GM18505 (cell line): ENCODE data around the gene UTP25.
"Not testable (repeated sequence)": the region's sequence is repeated elsewhere in the genome, so short reads cannot be mapped to it uniquely, and the experiment has no call there.

Source experiments
- ATAC-seq: cut with Tn5 transposase; IDR thresholded peaks from one replicate; pipeline ENCODE4 v1.9.1; 2021; ENCODE audit not compliant: unreplicated experiment
- POLR2A ChIP-seq: IDR thresholded peaks from 4 replicates; pipeline ENCODE4 v1.6.1; 2011; ENCODE audit warnings: borderline replicate concordance; ENCODE audit not compliant: insufficient read depth, insufficient read length; ENCODE audit errors: extremely low read depth

UTP25 gene

DNA sequence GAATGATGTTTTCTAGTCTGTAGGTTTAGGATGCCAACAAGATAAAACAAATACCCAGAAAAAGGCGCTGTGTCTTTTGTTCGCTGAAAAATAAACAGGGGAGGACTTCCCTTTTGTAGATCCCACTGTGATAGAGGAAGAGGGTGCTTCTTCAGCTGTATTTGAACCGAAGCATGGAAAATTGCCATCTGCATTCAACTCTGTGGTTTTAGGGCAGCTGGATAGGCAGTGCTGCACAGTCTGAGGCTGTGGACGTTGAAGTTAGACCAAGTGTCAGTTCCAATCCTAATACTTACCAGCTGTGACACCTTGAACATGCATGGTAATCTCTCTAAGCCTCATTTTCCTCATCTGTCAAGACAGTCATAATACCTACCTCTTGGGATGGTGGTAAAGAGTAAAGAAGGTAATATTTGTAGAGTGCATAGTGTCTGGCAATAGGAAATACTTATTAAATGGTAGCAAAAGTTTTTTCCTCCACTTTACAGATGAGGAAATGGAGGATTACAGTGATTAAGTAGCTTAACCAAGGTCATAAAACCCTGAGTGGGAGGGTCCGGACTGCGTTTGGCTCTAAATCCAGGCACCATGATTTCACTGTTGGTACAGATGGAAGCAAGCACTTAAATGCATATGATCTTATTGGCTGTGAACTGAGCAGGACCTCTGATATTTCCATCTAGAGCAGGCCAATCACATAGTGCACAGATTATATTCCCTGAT is 48.5 kb downstream of the UTP25 start:
- no peak for TF ChIP-seq POLR2A
- no peak for ATAC-seq

DNA sequence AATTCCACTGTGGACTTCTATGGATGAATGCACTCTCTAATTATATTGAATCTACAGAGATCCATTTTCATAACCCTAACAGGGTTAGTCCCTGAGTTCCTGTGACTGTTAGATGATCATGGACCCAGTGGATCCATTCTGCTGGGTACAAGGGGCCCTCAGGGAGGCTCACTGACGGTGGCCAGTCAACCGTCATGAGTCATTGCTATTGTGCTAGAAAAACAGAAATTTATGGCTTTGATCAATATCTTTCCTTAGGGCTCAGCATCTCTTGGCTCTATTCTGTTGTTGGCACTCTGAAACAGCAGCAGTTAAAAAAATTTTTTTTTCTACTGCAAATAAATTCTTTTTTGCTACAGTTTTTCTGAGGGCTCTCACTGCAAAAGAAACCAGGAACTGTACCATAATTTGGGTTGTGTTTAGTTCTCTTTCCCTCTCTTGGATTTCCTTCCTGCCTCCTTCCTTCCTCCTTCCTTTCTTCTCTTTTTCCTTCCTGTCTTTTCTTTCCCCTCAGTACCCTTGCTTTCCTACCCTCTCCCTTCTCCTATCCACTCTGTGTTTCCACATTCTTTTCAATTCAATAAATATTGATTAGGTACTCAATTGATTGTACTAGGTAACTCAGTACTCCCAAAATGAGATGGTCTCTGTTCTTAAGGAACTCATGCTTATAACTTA is 49.5 kb downstream of the UTP25 start:
- TF ChIP-seq POLR2A, result no peak
- no peak for ATAC-seq

DNA sequence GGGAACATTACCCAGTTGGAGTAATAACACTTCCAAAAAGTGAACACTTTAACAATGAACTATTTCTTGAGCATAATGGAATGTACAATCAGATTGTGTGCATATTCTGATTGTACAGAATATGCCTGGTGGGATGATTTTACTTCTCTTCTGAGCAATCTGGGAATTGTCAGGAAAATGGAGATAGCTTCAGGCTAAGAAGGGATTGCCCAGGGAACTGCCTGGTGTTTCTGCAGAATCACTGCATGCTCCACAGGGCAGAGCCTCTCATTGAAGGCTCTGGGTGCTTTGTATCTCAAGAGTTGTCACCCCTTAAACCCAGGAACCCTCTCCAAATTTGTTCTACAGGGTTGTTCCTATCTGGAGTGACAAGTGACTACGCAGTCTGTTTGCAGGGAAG is 51.2 kb downstream of the UTP25 start:
- TF ChIP-seq POLR2A, result no peak
- ATAC-seq, result no peak

DNA sequence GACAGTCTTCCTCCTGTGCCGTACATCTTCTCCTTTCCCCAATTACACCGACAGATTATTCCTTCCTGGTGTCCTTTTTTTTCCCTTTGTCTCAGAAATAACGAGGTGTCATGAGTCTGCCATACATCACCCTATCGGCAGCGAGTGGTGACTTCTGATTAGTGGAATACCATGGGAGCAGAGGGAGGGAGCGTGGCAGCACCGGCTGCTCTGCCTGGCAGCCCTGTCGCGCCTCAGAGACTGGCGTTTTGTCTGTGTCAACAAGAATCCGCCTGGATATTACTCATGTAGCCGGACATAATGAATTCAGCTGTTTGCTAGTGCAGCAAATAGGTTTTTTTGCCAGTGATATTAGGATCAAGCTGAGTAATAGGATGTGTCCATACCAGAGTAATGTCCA is 51.8 kb downstream of the UTP25 start:
- TF ChIP-seq POLR2A, result no peak
- ATAC-seq, result no peak

DNA sequence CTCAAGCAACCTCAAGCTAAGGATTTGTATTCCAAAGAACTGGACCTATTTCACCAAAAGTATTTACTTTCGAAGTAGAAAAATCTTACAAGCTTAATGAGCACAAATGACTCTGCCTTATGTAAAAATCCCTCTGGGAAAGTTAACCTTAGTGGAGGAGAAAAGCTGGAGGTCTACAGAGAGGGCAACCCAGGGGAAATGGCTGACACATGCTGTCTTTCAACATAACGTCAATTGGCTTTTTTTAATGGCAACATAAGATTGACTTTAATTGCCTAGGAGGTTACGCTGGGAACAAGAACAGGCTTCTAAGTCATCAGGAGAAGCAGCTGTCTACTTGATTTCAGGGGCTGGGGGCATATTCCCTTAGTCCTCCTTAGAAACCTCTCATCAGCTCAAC is 52.3 kb downstream of the UTP25 start:
- TF ChIP-seq POLR2A, result no peak
- ATAC-seq, result no peak

DNA sequence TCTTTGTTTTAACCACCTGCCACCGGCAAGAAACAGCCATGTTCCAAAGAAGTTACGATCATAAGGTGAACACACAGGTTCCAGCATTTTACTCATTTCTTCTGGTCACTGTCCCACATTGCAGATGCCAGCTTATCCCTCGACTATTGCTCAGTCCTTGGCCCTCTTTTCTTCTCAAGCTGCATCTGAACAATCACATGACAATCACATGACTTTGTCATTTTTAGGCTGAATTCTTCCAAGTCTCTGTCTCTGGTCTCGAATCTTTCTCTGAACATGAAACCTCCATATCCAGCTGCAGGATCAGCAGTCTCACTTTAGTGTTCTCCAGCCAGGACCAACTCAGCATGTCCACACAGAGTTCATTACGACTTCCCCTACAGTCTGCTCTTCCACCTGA is 53.8 kb downstream of the UTP25 start:
- no peak for TF ChIP-seq POLR2A

DNA sequence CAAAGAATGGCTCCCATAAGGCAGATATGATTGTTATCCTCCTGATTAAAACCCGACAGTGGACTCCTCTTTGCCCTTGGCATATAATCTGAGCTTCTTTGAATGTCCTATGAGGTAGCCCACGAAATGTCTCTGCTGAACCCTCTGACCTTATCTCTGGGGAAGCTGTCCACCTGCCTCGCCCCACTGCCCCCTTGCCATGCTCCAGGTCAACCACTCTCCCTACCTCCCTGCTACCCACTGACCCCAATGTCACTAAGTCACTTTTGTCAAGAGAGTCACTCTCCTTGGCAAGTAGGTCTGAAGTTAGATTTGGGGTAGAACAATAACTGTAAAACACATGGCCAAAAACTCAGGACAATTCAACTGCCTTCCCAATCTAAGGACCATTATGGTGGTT is 54.5 kb downstream of the UTP25 start:
- no peak for ATAC-seq
- TF ChIP-seq POLR2A, result no peak

More for the DNA sequence above, 53.8 kb downstream of the UTP25 start:
- no peak for ATAC-seq

DNA sequence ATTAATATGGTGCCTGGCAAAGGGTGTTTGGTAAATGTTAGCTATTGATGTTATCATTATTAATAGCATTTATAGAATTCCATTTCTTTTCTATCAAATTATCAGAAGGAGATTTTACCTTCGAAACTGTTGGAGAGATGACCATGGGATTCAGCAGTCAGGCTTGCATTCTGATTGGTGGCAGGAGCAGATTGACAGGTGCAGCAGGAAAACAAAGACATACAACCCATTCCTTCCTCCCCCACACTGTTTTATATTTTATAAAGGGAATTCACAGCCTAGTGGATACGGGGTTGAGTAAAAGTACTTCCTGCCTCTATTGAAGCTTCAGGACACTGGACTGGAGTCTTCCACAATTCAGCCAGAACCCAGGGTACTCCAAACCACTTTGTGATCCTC is 55.2 kb downstream of the UTP25 start:
- TF ChIP-seq POLR2A, result no peak
- no peak for ATAC-seq

DNA sequence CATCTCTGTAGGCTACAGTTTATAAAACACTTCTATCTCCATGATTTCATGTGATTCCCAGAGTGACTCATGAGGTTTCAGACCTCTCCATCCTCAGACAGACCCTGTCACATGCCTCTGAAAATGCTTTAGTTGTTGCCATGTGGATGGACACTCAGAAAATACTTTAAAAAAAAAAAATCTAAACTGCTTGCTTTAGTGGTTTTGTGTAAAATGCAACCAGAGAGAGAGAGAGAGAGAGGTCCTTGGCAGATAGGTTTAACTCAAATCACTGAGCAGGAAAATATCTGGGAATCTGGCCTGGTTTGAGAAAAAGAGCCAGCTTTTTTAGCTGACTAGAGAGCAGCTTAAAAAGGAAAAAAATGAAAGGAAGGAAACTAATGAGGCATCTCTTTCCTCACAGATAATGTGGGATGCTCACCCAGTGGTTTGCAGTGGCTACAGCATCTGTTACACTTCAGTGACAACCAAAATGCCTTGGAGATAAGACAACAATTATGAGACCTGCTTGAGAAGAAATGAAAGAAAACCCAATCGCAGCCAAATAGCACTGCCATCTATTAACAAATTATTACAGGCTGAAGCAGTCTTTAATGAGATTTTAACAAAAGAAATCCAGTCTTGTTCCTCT is 55.7 kb downstream of the UTP25 start:
- no peak for TF ChIP-seq POLR2A
- no peak for ATAC-seq

DNA sequence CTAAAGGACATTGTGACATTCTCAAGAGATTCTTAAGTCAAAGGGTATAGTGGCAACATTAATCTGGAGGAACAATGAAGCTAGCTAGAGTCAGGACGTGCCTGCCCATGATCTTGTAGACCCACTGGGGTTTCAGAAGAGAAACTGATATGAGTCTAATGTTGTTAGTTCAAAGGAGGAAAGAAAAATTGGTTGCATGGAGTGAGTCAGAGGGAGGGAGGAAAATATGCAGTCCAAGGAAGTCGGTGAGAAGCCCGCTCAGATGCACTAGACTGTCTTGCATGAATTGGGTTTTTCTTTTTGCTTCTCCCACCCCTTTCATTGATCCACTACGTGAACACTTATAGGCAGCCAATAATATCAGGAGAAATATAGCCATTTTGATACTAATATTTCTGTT is 56.5 kb downstream of the UTP25 start:
- ATAC-seq, result no peak
- no peak for TF ChIP-seq POLR2A

DNA sequence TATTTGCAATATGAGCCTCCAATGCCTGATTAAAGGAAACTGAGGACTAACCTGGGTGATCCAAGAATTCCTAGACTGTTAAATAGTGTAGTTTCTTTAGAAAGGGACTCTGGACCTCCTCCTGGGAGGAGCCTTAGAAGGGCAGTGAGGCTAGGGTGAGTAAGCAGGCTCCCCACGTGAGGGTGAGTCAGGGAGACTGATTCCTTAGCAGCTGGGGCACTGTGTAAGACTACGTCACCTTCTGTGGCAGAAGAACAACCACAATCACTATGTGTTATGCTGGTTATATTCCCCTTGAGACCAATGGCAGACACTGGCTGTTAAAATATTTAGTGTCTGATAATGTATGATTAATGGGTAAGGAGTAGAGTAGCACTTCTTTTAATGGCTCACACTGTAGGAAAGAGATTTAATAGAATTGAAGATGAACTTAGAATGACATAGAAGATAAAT is 56.9 kb downstream of the UTP25 start:
- TF ChIP-seq POLR2A, result no peak
- peak; percentile 88 for ATAC-seq

DNA sequence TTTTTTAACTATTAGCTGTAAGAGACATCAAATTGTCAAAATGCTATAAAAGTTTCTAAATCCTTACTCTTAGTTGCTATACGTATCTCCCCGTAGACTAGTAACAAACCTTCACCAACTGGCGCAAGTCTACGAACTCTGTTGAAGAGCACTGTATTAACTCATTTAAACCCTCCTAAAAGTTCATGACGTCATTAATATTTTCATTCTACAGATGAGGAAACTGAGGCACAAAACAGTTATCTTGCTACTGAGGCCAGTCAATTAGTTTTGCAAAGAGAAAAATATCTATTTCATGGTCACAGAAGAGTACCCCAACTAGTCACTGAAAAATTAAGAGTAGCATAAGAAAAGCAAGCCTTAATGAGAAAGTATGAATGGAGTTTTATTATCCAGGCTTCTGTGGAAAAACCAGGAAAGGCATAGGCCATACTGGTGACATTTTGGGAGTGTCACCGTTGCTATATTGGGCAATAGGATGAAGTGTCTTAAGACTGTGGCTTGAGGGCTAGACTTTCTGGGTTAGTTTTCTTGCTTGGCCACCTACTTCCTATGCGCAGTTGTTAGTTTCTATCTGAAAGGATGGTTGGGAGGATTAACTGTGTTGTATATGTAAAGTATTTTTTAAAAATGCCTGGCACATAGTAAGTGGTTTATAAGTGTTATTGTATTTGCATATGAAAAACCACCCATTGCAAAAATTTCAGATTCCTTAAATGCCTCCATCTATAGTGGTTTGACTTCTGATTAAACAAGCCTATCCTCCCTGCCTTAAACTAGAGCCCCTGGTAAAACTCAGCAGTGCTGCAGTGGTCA is 57.8 kb downstream of the UTP25 start:
- no peak for TF ChIP-seq POLR2A
- no peak for ATAC-seq

DNA sequence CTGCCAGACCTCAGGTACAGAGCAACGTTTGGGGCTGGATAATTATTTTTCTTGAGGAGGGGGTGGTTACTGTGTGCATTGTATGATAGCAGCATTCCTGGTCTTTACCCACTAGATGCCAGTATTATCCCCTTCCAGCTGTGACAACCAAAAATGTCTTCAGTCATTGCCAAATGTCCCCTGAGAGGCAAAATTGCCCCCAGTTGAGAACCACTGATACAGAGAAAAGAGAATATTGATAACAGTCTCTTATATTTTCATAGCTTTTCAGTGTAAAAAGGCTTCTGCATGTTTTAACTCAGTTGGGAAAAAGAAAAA is 58.4 kb downstream of the UTP25 start:
- no peak for ATAC-seq
- no peak for TF ChIP-seq POLR2A

DNA sequence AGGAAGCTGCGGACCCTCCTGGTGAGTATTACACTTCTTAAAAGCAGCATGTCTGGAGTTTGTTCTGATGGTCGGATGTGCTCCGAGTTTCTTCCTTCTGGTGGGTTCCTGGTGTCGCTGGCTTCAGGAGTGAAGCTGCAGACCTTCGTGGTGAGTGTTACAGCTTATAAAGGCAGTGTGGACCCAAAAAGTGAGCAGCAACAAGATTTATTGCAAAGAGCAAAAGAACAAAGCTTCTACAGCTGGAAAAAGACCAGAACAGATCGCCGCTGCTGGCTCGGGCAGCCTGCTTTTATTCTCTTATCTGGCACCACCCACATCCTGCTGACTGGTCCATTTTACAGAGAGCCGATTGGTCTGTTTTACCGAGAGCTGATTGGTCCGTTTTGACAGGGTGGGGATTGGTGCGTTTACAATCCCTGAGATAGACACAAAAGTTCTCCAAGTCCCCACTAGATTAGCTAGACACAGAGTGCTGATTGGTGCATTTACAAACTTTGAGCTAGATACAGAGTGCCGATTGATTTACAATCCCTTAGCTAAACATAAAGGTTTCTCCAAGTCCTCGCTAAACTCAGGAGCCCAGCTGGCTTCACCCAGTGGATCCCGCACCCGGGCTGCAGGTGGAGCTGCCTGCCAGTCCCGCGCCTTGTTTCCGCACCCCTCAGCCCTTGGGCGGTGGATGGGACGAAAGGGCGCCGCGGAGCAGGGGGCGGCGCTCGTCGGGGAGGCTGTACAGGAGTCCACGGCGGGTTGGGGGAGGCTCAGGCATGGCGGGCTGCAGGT is 60.7 kb downstream of the UTP25 start:
- not testable (repeated sequence) for ATAC-seq
